HL-60 (cell line): Measurements from ENCODE around the gene CLCA1.

ENCODE experiments used
- CTCF ChIP-seq: IDR thresholded peaks from one replicate; pipeline ENCODE4 v1.5.1; 2011; ENCODE audit warnings: low read length, control low read depth, inconsistent platforms; ENCODE audit not compliant: insufficient read depth
- GABPA ChIP-seq: IDR thresholded peaks from 2 replicates; pipeline ENCODE4 v1.6.1; 2012; ENCODE audit warnings: low read depth
- POLR2AphosphoS5 ChIP-seq: IDR thresholded peaks from 2 replicates; pipeline ENCODE4 v1.6.1; 2012; ENCODE audit warnings: low read depth
- REST ChIP-seq: IDR thresholded peaks from 2 replicates; pipeline ENCODE4 v1.6.1; 2012; ENCODE audit warnings: low read depth; ENCODE audit not compliant: insufficient replicate concordance

GRCh38 chr1:86487131-86487810 is 18.5 kb downstream of the CLCA1 start:
- TF ChIP-seq CTCF (no peak), POLR2AphosphoS5 (no peak), REST (no peak), GABPA (no peak)
